HG03175 (cell line): Measurements from ENCODE around the gene SPR.

Experiments used
- ATAC-seq: cut with Tn5 transposase; IDR thresholded peaks from one replicate; pipeline ENCODE4 v1.9.1; 2021; ENCODE audit warnings: mild to moderate bottlenecking, moderate library complexity; ENCODE audit not compliant: unreplicated experiment

Gene SPR

GRCh38 chr2:72887032-72887739 lies at the start of gene SPR:
SPR (plus strand) TSS chr2:72887408; CDS start chr2:72887433, 25 bp downstream.
- ATAC-seq: peak; percentile 85

GRCh38 chr2:72840066-72840465 lies 47.1 kb upstream of the SPR start:
- ATAC-seq: no peak

GRCh38 chr2:72841462-72842125 lies 45.6 kb upstream of the SPR start:
- ATAC-seq: no peak

GRCh38 chr2:72843301-72843700 lies 43.9 kb upstream of the SPR start:
- ATAC-seq: no peak

GRCh38 chr2:72846171-72847095 lies 40.8 kb upstream of the SPR start:
- peak; percentile 88 for ATAC-seq

GRCh38 chr2:72847534-72848315 lies 39.5 kb upstream of the SPR start:
- no peak for ATAC-seq

- ATAC-seq: no peak
These were observed 38.6 kb upstream of the SPR start for GRCh38 chr2:72848436-72849137.

- no peak for ATAC-seq
These were observed 38.1 kb upstream of the SPR start for GRCh38 chr2:72849138-72849462.

- no peak for ATAC-seq
These were observed 35.9 kb upstream of the SPR start for GRCh38 chr2:72851333-72851732.

GRCh38 chr2:72859831-72860262 lies 27.4 kb upstream of the SPR start:
- no peak for ATAC-seq

- peak; percentile 89 for ATAC-seq
These were observed 24.8 kb upstream of the SPR start for GRCh38 chr2:72862239-72862988.

GRCh38 chr2:72863046-72863445 lies 24.2 kb upstream of the SPR start:
- no peak for ATAC-seq

- ATAC-seq: peak; percentile 55
These were observed 22.7 kb upstream of the SPR start for GRCh38 chr2:72864500-72864899.

GRCh38 chr2:72871060-72871459 lies 16.1 kb upstream of the SPR start:
- no peak for ATAC-seq

- no peak for ATAC-seq
These were observed 15.3 kb upstream of the SPR start for GRCh38 chr2:72871880-72872279.

GRCh38 chr2:72883356-72883962 lies 3.7 kb upstream of the SPR start:
- no peak for ATAC-seq

- ATAC-seq: no peak
These were observed 640 bp upstream of the SPR start for GRCh38 chr2:72886505-72887031.

GRCh38 chr2:72887740-72888437 lies 681 bp downstream of the SPR start:
- peak; percentile 31 for ATAC-seq
